Activated effector memory CD4-positive, alpha-beta T cell treated with Interleukin-2 at 50 U/mL for 16 hours (primary cell): ENCODE measurements around the gene MIDN.

Experiments used
- DNase-seq: peaks from one replicate; pipeline ENCODE4 v3.0.0-alpha.2; 2020

MIDN gene

GRCh38 chr19:1233115-1233667 lies 15.2 kb upstream of the MIDN start:
- no peak for DNase-seq

DNA sequence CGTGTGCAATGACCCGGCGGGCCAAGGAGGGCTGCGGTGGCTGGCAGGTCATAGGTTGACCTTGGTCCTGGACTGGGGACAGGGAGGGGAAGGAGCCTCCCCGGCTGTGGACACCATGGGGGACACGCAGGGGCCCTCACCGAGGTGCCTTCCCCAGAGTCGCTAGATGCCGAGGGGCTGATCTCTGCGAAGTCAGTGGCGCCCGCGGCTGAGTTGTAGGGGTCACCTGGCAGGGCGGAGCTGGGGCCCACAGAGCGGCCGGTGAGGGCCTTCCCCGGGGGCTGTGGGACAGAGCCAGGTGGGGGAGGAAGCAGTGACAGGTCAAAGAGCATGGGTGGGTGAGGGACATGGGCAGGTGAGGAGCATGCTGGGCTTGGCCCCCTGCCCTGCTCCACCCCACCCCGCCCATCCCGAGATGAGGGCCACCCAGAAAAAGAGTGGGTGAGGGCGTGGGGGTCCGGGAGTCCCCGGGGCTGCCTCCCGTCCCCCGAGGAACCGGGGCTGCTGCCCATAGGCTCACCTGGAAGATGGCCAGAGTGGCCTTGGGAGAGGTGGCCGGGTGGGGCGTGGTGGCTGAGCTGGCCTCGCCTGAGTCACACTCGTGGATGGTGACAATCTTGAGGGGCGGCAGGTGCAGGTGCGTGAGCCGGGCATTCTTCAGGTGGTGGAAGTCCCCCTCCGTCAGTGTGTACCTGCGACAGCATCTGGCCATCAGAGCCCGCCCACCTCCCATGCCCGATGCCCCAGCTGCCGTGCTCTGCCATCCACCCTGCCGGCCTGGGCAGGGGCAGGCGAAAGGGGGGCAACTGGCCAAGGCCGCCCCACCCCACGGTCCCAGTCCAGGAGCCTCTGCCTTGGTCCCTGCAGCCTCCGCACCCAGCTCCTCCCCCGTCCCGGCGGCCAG lies 14.1 kb upstream of the MIDN start:
- DNase-seq: no peak

GRCh38 chr19:1234955-1235380 lies 13.4 kb upstream of the MIDN start:
- DNase-seq: no peak

DNA sequence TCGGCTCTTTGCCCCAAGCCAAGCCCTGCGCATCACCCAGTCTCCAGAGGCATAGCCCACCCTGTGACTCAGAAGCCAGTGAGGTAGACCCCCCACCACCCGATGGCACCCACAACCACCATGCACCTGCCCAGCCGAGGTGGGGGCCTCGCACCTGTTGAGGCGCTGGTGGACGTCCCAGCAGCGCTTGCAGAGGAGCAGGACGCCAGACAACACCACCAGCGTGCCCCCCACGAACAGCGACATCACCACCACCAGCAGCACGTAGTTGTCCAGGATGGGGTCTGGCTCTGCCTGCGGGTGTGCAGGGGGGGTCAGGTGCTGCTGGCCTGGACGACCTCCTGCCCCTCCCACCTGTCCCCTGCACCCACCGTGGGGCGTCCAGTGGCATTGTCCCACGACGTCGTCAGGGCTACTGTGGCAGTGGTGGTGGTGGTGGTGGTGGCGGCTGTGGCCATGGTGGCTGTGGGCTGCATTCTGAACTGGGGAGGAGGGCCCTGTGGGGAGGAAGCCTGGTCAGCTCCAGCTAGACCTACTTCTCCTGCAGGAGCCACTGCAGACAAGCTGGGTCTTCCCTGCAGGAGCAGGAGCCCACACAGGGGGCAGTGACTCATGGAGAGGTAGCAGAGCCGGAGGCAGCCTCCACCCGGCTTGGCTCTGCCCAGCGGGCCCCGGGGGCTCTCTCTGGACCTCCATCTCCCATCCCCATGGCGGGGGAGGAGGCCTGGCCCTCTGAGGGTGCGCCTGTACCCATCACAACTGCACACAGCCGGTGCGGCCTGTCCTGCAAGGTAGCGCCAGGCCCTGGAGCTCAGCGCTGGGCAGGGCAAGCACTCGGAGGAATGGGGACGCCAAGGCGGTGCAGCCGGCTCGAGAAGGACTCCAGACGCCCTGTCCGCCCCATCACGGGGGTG lies 12.5 kb upstream of the MIDN start:
- DNase-seq: no peak

DNA sequence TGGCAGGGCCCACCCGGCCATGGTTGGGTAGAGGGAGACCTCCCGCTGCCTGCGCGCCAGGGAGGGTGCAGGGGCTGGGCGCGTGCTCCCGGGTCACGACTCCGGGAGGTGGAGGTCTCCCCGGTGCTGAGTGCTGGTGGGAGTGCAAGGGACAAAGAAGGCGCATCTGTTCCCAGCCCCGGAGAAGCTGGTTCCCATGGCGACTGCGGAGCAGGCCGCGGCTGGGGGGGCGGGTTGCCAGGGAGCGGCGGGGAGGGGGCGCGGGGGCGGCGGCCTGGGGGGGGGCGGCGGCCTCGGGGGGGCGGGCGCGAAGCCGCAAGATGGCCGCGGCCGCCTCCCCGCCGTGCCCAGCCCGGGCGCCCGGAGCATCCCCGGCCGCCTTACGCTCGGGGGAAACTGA lies 11.8 kb upstream of the MIDN start:
- DNase-seq: no peak

DNA sequence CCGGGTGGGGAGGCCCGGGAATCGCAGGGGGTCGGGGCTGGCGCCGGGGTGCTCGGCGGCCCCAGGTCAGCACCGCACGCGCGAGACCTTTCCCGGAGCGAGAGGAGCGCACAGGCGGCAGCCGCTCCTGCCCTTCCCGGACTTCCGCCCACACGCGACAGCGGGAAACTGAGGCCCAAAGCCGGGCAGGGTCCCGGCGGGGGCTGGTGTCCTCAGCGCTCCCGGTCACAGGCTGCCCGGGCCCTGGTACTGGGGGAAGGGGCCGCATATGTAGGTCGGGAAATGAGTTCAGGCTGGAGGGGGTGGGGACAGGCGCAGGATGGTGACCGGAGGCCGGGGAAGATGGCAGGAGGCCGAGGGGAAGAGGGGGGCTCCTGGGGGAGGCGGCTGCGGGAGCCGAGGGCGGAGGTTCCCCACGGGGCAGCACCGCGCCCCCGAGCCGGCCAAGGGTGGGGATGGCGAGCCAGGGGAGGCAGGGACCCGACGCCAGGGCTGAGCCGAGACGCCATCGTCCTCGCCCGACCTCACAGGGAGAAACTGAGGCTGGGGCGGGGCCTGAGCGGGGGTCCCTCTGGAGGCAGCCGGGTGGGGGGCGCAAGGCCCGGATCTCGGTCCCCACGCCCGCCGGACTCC lies 11.2 kb upstream of the MIDN start:
- DNase-seq: no peak

DNA sequence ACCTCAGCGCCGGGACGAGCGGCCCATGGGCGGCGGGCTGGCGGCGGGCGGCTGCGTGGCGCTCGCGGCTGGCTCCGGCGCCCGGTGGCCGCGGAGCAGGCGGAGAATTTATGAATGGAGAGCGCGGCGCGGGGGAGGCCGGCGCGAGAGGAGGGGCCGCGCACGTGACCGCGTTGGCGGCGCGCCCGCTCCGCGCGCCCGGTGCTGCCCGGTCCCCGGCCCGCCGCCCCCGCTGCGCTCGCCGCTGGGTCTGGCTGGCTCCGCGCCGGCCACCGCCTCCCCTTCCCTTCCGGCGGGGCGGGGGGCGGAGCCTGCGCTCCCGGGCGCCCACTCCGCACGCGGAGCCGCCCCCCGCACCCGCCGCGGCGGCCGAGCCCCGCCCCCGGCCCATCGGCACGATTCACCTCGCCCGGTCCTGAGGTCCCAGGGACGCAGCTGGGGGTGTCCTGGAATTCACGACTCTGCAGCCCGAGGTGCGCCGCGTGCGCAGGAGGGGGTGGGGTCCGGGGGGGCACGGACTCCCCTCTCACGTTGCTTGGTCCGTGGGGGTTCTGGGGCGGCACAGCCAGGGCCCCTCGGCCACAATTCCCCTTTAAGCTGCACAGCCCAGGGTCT lies 10.5 kb upstream of the MIDN start, which contains the start of gene CBARP:
CBARP (minus strand) TSS at position 252 of the 615 bp plus-strand sequence. CDS start 1,905 bp downstream, outside the sequence.
- DNase-seq: no peak

DNA sequence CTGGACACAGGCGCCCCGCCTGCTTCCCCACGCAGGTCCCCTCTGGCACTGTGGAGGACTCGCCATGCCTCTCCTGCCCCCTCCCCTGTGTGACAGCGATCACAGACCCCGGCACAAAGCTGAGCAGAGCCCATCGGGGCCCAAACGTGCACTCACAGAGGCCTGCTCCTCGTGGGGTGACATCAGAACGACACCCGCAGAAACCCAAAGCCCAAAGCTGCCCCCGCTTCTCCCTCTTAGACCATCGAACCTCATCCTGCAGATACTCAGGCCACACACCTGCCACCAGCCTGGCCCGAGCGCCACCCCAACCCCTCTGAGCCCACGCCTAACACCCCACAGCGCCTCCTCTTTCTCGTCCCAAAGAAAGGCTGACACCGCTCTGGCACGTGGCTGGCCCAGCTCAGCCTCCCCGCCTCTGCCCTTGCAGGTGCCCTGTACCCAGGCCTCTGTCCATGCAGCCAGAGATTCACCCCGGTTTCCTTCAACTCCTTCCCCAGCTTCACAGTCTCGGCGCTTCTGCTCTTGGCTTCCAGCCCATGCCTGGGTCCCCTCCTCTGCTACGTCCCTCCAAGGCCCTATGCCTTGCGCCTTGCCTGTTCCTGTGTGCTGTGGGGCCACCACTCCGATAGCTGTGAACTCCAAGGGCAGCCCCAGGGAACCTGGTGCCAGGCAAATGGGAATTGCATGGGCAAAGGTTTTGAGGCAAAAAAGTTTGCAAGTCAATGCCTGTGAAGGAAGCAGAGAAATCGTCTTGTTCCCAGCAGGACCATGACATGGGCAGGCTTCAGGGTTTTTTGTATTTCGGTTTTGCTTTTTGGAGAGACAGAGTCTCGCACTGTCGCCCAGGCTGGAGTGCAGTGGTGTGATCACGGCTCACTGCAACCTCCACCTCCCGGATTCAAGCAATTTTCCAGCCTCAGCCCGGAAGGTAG lies 9.7 kb upstream of the MIDN start:
- no peak for DNase-seq

DNA sequence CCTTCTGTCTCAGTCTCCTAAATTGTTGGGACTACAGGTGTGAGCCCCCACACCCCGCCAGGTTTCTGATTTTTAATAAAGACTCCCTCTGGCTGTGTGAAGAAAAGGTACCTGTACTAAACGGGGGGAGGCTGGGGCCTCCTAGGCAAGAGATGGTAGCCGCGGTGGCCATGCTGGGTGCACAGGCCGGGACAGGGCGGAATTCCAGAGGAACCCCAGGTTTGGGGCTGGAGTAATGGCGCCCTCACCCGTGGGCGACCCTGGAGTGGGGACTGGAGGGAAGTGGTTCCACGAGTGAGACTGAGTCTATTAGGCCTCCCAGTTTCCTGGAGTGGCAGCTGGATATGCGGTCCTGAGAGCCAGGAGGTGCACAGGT lies 9.0 kb upstream of the MIDN start:
- DNase-seq: no peak

GRCh38 chr19:1239796-1240737 lies 8.3 kb upstream of the MIDN start:
- DNase-seq: peak; percentile 80

DNA sequence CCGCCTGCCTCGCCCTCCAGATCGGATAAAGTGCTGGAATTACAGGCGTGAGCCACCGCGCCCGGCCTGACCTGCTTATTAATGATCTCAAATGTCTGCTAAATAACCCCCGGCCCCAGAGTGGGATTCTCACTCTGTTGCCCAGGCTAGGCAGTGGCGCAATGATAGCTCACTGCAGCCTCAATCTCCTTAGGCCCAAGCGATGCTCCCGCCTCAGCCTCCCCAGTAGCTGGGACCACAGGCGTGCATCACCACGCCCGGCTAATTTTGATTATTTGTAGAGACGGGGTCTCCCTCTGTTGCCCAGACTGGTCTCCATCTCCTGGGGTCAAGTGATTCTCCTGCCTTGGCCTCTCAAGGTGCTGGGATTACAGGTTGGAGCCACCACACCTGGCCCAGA lies 7.5 kb upstream of the MIDN start:
- DNase-seq: no peak

DNA sequence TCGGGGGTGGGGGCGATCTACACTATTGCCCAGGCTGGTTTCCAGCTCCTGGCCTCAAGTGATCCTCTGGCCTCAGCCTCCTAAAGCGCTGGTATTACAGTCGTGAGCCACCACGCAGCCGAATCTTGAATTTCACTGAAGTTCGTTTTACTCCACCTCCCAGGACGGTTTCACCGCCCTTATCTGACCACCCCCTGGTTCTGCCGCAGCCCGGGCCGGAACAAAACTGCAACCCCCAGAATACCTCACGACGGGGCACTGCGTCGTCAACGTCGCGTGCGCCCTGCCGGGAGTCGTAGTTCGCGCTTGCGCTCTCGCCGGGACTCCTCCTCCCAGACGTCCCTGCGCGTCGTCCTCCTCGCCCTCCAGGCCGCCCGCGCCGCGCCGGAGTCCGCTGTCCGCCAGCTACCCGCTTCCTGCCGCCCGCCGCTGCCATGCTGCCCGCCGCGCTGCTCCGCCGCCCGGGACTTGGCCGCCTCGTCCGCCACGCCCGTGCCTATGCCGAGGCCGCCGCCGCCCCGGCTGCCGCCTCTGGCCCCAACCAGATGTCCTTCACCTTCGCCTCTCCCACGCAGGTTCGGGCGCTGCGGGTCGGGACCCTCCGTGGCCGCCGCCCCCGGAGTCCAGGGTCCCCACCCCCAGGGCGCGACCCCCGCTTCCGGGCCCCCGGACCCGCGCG lies 6.8 kb upstream of the MIDN start, which contains the start of gene ATP5F1D:
ATP5F1D (plus strand) TSS at position 335 of the 679 bp plus-strand sequence; CDS start at position 435, 100 bp downstream.
- DNase-seq: peak; percentile 86

DNA sequence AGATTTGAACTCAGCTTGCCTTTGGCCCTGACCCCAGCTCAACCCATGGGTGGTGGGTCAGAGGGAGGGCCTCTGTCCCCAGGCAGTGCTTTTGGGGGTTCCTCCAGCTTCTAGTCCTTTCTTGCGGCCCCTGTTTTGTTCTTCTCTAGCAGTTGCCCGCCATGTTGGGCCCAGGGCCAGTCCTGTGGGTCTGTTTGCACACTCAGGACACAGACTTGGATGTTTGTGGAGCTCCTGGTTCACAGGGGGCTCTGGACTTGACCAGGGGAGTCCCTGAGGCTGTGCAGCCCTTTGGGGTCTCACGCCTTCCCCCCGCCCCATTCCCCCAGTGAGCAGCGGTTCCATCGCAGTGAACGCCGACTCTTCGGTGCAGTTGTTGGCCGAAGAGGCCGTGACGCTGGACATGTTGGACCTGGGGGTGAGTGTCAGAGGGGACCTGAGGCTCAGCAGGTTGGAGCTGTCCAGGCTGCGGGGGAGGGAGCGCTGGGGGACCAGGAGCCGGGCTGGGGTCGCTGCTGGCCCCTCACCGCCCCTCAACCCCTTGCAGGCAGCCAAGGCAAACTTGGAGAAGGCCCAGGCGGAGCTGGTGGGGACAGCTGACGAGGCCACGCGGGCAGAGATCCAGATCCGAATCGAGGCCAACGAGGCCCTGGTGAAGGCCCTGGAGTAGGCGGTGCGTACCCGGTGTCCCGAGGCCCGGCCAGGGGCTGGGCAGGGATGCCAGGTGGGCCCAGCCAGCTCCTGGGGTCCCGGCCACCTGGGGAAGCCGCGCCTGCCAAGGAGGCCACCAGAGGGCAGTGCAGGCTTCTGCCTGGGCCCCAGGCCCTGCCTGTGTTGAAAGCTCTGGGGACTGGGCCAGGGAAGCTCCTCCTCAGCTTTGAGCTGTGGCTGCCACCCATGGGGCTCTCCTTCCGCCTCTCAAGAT lies 4.4 kb upstream of the MIDN start:
- DNase-seq: peak; percentile 75

GRCh38 chr19:1244693-1245451 lies 3.5 kb upstream of the MIDN start:
- DNase-seq: no peak

GRCh38 chr19:1245494-1246264 lies 2.7 kb upstream of the MIDN start:
- no peak for DNase-seq
